ENCODE measurements around the gene ZNF768. TPM values are rescaled to one million over a fixed set of nuclear protein-coding genes. Genes with fewer than 3 reads are reported as not detected.
"Not testable (repeated sequence)": the region's sequence is repeated elsewhere in the genome, so short reads cannot be mapped to it uniquely, and the experiment has no call there.

The ZNF768 gene
- total RNA-seq, 6 donors from 2014 or later, result 27.3 to 58.7 (median 34.8) TPM

DNA sequence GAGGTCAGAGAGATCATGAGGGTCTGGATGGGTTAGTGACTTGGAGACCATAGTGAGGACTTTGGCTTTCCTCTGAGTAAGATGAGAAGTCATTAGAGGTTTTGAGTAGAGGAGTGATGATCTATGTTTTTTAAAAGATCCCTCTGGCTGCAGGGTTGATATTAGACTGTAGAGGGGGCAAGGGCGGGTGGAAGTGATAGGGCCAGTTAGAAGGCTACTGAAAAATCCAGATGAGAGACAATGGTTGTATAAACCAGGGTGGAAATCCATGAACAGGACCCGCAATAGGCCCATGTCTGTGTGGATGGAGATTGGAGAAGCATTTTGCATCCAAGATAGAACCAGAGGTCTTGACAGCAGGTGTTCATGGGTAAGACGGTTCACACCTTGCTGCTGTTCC lies 44.0 kb downstream of the ZNF768 start:
- Histone ChIP-seq H3K4me3 (no peak overlapping the region), H3K4me1 (no peaks in the 10 kb centered on the region), H3K9me3 (no peaks in the 10 kb centered on the region), H3K27me3 (no peaks in the 10 kb centered on the region), H3K36me3 (peaks cover 0 to 5% (median 0%) of the 10 kb centered on the region in 4 donors), H3K27ac (no peak overlapping the region)
- TF ChIP-seq POLR2A (IDR thresholded peaks at IDR 0.05), result no peak
- WGBS, 2 donors, result 89 to 90% methylated on average over 3 of the region's 3 CpGs
- ATAC-seq (ENCODE audit: low FRiP score in 2 of 2), result no peak
- DNase-seq, result no peak

DNA sequence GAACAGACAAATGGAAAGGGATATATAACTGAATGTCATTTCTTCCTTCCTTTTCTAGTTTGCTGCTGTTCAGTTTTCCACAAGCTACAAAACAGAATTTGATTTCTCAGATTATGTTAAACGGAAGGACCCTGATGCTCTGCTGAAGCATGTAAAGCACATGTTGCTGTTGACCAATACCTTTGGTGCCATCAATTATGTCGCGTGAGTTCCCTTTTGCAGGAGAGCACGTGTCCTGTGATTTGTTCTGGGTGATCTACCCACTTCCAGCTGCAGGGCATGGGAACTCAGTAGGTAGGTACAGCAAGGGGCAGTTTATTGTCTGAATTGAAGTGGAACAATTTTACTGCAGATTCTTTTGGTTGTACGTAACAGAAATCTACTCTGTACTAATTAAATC lies 45.0 kb downstream of the ZNF768 start:
- no peaks in the 10 kb centered on the region for H3K4me1 ChIP-seq
- H3K36me3 ChIP-seq, result peaks cover 0 to 5% (median 0%) of the 10 kb centered on the region in 4 donors
- no peaks in the 10 kb centered on the region for H3K27me3 ChIP-seq
- H3K9me3 ChIP-seq, result no peaks in the 10 kb centered on the region
- TF ChIP-seq POLR2AphosphoS5 (IDR thresholded peaks at IDR 0.05), result no peak
- TF ChIP-seq EP300 (IDR thresholded peaks at IDR 0.05), result no peak
- TF ChIP-seq, protein P1, sequence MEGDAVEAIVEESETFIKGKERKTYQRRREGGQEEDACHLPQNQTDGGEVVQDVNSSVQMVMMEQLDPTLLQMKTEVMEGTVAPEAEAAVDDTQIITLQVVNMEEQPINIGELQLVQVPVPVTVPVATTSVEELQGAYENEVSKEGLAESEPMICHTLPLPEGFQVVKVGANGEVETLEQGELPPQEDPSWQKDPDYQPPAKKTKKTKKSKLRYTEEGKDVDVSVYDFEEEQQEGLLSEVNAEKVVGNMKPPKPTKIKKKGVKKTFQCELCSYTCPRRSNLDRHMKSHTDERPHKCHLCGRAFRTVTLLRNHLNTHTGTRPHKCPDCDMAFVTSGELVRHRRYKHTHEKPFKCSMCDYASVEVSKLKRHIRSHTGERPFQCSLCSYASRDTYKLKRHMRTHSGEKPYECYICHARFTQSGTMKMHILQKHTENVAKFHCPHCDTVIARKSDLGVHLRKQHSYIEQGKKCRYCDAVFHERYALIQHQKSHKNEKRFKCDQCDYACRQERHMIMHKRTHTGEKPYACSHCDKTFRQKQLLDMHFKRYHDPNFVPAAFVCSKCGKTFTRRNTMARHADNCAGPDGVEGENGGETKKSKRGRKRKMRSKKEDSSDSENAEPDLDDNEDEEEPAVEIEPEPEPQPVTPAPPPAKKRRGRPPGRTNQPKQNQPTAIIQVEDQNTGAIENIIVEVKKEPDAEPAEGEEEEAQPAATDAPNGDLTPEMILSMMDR (IDR thresholded peaks at IDR 0.05), result no peak
- no peak for TF ChIP-seq POLR2A (IDR thresholded peaks at IDR 0.05)
- H3K27ac ChIP-seq, result no peak overlapping the region
- DNase-seq (no peak), ATAC-seq (ENCODE audit: low FRiP score in 2 of 2) (no peak)
- no peak overlapping the region for H3K4me3 ChIP-seq
- WGBS, 2 donors, result 79 to 80% methylated on average over 5 of the region's 5 CpGs

DNA sequence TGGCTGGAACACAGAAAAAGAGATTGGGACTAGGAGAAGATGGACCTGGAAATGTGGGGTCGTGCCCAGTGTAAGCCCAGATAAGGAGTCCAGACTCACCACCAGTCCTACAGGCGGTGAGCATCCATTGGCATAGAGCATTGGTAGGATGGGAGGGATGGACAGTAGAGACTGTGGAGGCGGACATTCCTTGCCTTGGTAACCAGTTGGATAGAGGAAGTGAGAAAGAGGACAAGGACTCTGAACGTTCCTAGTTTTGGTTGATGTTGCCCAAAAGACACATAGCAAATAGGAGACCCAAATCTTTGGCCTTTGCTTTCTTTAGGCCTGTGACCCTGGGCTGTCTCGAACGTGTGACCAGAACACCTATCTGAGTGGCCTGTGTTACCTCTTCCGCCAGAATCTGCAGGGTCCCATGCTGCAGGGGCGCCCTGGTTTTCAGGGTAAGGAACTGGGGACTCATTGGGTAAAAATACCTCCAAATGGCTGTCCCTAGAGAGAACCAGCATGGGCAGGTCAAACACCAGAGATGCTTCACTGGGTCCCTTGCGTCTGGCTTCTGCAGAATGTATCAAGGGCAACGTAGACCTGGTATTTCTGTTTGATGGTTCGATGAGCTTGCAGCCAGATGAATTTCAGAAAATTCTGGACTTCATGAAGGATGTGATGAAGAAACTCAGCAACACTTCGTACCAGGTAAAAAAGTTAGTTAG lies 47.4 kb downstream of the ZNF768 start:
- Histone ChIP-seq H3K27ac (no peak overlapping the region), H3K4me1 (peaks cover 0 to 4% (median 0%) of the 10 kb centered on the region in 4 donors), H3K27me3 (no peaks in the 10 kb centered on the region), H3K36me3 (peaks cover 0 to 5% (median 0%) of the 10 kb centered on the region in 4 donors), H3K4me3 (no peak overlapping the region), H3K9me3 (no peaks in the 10 kb centered on the region)
- 80 to 85% methylated on average over 11 to 12 of the region's 12 CpGs for WGBS, 2 donors
- ATAC-seq (ENCODE audit: low FRiP score in 2 of 2) (no peak), DNase-seq (no peak)
- TF ChIP-seq EP300 (IDR thresholded peaks at IDR 0.05) (no peak), POLR2AphosphoS5 (IDR thresholded peaks at IDR 0.05) (no peak), POLR2A (IDR thresholded peaks at IDR 0.05) (no peak)
- TF ChIP-seq, protein P1 (IDR thresholded peaks at IDR 0.05), result no peak

DNA sequence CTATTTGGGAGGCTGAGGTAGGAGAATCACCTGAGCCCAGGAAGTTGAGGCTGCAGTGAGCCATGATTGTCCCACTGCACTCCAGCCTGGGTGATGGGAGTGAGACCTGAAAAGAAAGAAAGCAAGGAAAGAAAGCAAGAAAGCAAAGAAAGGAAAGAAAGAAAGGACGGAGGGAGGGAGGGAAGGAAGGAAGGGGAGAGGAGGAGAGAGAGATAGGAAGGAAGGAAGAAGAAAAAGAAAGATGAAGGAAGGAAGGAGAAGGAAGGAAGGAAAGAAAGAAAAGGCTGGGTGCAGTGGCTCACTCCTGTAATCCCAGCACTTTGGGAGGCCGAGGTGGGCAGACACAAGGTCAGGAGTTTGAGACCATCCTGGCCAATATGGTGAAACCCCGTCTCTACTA lies 48.6 kb downstream of the ZNF768 start:
- 84 to 93% methylated on average over 3 of the region's 3 CpGs for WGBS, 2 donors

DNA sequence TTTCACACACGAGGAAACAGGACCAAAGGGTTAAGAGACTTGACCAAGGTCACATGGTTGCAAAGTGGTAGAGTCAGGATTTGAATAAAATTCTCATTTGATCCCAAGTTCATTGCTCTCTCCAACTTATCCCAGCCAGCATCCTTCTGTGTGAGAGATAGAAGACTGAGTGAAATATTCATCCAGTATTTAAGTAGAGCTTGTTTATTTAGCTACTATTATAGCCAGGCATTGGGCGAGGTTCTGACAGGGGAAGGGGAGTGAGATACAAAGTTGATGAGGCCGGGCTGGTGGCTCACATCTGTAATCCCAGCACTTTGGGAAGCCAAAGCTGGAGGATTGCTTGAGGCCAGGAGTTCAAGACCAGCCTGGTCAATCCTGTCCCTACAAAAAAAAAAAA lies 49.4 kb downstream of the ZNF768 start:
- DNase-seq (no peak), ATAC-seq (ENCODE audit: low FRiP score in 2 of 2) (no peak)
- Histone ChIP-seq H3K4me1 (peaks cover 0 to 8% (median 0%) of the 10 kb centered on the region in 4 donors), H3K27ac (no peak overlapping the region), H3K4me3 (no peak overlapping the region), H3K27me3 (no peaks in the 10 kb centered on the region), H3K9me3 (no peaks in the 10 kb centered on the region), H3K36me3 (no peaks in the 10 kb centered on the region)
- no peak for TF ChIP-seq POLR2A (IDR thresholded peaks at IDR 0.05)
- TF ChIP-seq POLR2AphosphoS5 (IDR thresholded peaks at IDR 0.05), result no peak
- TF ChIP-seq EP300 (IDR thresholded peaks at IDR 0.05), result no peak
- TF ChIP-seq, protein P1 (IDR thresholded peaks at IDR 0.05), result no peak
- WGBS, 2 donors, result 62 to 73% methylated on average over 3 of the region's 3 CpGs

More for the DNA sequence above, 48.6 kb downstream of the ZNF768 start:
- not testable (repeated sequence) for ATAC-seq (ENCODE audit: low FRiP score in 2 of 2); DNase-seq; H3K36me3 ChIP-seq; H3K27me3 ChIP-seq; H3K4me1 ChIP-seq; H3K4me3 ChIP-seq; H3K27ac ChIP-seq; H3K9me3 ChIP-seq

DNA sequence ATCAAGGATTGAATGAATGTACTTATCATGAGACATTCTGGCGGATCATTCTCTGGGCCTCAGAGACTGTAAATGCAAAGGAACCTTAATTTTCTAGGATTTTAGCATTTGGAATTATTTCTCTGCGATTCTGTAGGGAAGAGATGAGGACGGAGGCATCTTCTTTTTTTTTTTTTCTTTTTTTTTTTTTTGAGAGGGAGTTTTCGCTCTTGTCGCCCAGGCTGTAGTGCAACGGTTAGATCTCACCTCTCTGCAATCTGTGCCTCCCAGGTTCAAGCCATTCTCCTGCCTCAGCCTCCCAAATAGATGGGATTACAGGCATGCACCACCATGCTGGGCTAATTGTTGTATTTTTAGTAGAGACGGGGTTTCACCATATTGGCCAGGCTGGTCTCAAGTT lies 51.7 kb downstream of the ZNF768 start:
- Histone ChIP-seq H3K27ac (no peak overlapping the region), H3K27me3 (no peaks in the 10 kb centered on the region), H3K36me3 (no peaks in the 10 kb centered on the region), H3K9me3 (no peaks in the 10 kb centered on the region), H3K4me1 (peaks cover 0 to 12% (median 3%) of the 10 kb centered on the region in 4 donors), H3K4me3 (peak overlapping the region in 2 of 4 donors; percentile 39 to 43)
- 78 to 87% methylated on average over 7 of the region's 7 CpGs for WGBS, 2 donors
- no peak for ATAC-seq (ENCODE audit: low FRiP score in 2 of 2)
- TF ChIP-seq, protein P1 (IDR thresholded peaks at IDR 0.05), result no peak
- TF ChIP-seq EP300 (IDR thresholded peaks at IDR 0.05) (no peak), POLR2AphosphoS5 (IDR thresholded peaks at IDR 0.05) (no peak), POLR2A (IDR thresholded peaks at IDR 0.05) (no peak)
- no peak for DNase-seq
